Upper lobe of left lung (tissue), 4 donors: ENCODE measurements around the gene MARCHF4.

Experiments
- EP300 ChIP-seq, 4 donors: sonication (generic); formaldehyde crosslinking; IDR thresholded peaks; one replicate each; pipeline ENCODE4 v1.5.1; 2017; ENCODE audit warnings: antibody characterized with exemption in 4 of 4, control low read depth in 2 of 4
- POLR2A ChIP-seq, 4 donors: fragments of 450-650 bp; IDR thresholded peaks; one replicate each; pipeline ENCODE4 v1.5.1; 2016 to 2017; ENCODE audit warnings: antibody characterized with exemption in 4 of 4, mild to moderate bottlenecking in 2 of 4
- TF ChIP-seq, protein P1 (sequence below), 6 experiments: fragments of 450-650 bp in 4 of 6; fragments of 200-600 bp in 2 of 6; sonication (generic) in 2 of 6; IDR thresholded peaks; one replicate each; pipeline ENCODE4 v1.5.1; 2016 to 2019; ENCODE audit warnings: antibody characterized with exemption in 6 of 6

DNA sequence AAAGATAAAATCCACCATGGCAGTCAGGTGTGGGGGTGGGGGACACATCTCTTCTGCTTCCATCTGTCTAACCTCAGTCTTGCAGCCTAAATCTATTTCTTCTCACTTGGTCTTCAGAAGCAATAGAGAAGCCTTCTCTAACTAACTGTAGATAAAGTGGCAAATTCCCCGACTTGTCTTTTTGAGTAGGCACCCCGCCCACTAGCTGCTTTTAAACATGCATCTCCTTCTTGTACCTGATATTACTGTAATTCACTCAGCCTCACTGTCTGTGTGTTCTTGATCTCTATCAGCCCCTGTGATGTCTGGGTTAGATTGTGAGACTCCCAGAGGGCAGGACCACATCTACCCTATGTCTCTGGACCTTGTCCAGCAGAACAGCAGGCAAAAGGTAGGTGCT lies 6.8 kb downstream of the MARCHF4 start:
- TF ChIP-seq, protein P1, sequence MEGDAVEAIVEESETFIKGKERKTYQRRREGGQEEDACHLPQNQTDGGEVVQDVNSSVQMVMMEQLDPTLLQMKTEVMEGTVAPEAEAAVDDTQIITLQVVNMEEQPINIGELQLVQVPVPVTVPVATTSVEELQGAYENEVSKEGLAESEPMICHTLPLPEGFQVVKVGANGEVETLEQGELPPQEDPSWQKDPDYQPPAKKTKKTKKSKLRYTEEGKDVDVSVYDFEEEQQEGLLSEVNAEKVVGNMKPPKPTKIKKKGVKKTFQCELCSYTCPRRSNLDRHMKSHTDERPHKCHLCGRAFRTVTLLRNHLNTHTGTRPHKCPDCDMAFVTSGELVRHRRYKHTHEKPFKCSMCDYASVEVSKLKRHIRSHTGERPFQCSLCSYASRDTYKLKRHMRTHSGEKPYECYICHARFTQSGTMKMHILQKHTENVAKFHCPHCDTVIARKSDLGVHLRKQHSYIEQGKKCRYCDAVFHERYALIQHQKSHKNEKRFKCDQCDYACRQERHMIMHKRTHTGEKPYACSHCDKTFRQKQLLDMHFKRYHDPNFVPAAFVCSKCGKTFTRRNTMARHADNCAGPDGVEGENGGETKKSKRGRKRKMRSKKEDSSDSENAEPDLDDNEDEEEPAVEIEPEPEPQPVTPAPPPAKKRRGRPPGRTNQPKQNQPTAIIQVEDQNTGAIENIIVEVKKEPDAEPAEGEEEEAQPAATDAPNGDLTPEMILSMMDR (IDR thresholded peaks at IDR 0.05): no peak
- TF ChIP-seq POLR2A (IDR thresholded peaks at IDR 0.05) (no peak), EP300 (IDR thresholded peaks at IDR 0.05) (no peak)
